Ishikawa (cell line): ENCODE data around the gene QTRT2.
A peak's percentile ranks its signal among the peaks of the same experiment; 100 is the strongest.

ENCODE experiments used
- CEBPB ChIP-seq: IDR thresholded peaks from 2 replicates; pipeline ENCODE4 v1.6.1; 2012
- CREB1 ChIP-seq: IDR thresholded peaks from 2 replicates; pipeline ENCODE4 v1.6.1; 2012; ENCODE audit warnings: low read depth
- EGR1 ChIP-seq: IDR thresholded peaks from 2 replicates; pipeline ENCODE4 v1.6.1; 2012
- EP300 ChIP-seq: IDR thresholded peaks from 2 replicates; pipeline ENCODE4 v1.6.1; 2012; ENCODE audit warnings: borderline replicate concordance
- FOXM1 ChIP-seq: IDR thresholded peaks from 2 replicates; pipeline ENCODE4 v1.6.1; 2012; ENCODE audit warnings: low read depth, borderline replicate concordance
- NFIC ChIP-seq: IDR thresholded peaks from 2 replicates; pipeline ENCODE4 v1.6.1; 2012
- RAD21 ChIP-seq: IDR thresholded peaks from 2 replicates; pipeline ENCODE4 v1.6.1; 2012; ENCODE audit warnings: low read depth
- TAF1 ChIP-seq: IDR thresholded peaks from 2 replicates; pipeline ENCODE4 v1.6.1; 2012; ENCODE audit warnings: low read depth, mild to moderate bottlenecking
- TCF12 ChIP-seq: IDR thresholded peaks from 2 replicates; pipeline ENCODE4 v1.6.1; 2012; ENCODE audit warnings: low read depth
- TEAD4 ChIP-seq: IDR thresholded peaks from 2 replicates; pipeline ENCODE4 v1.6.1; 2012
- YY1 ChIP-seq: IDR thresholded peaks from 2 replicates; pipeline ENCODE4 v1.6.1; 2012; ENCODE audit warnings: low read depth
- ZBTB7A ChIP-seq: IDR thresholded peaks from 2 replicates; pipeline ENCODE4 v1.6.1; 2012; ENCODE audit warnings: low read depth
- TF ChIP-seq, protein P1 (sequence below): IDR thresholded peaks from 2 replicates; pipeline ENCODE4 v1.6.1; 2012; ENCODE audit warnings: low read depth, mild to moderate bottlenecking
- TF ChIP-seq, protein P2 (sequence below): IDR thresholded peaks from 2 replicates; pipeline ENCODE4 v1.6.1; 2012
- TF ChIP-seq, protein P3 (sequence below): IDR thresholded peaks from 2 replicates; pipeline ENCODE4 v1.6.1; 2012

Gene QTRT2

DNA sequence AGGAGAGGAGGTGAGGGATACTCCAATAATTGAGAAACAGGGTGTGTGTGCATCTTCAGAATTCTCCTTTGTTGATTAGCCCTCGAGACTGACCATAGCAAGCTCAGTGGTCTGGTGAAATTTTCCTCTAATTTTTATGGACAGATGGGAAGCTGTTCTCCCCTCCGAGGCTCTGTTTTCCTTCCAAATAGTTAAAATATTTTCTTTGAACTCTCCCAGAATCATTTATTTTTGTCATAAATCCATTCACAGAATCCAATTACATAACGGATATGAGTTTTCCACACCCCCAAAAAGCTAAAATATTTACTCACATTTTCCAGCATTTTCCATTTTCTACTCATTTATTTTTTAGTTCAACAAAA is 36.5 kb downstream of the QTRT2 start:
- TF ChIP-seq EP300 (no peak), CREB1 (no peak)

DNA sequence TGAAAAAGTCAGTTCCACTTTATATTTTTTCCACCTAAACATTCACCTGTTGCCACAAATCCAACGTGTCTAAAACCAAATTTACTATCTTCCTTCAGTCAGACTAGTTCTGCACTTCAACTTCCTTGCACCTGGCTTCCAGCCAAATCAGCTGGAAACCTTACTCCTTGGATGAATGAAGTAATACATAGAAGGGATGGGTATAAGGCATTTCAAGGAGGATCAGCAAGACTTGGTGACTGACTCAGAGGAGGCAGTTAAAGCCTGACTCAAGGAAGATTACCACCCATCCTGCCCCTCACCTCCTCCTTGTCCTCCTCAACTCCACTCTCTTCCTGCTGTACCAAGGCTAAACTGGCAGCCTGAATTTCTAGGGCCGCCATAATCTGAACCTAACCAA is 37.1 kb downstream of the QTRT2 start:
- peak; percentile 83 for TF ChIP-seq NFIC
- TF ChIP-seq TCF12, result no peak

DNA sequence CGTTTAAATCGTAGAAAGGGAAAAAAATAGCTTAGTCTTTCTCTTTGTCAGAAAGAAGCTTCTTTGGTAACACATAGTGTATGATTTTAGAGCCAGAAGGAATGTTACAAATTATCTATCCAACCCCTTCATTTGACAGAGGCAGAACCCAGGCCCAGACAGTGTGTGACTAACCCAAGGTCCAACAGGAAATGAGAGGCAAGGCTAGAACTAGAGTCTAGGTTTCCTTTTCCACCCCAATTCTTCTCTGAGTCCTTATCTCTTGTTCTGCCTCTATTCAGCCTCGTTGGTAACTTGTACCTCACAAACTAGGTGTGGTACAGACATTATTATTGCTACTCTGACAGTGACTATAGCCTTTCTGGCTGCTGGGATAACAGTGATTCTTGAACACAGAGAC is 39.3 kb downstream of the QTRT2 start:
- TF ChIP-seq RAD21 (no peak), TCF12 (no peak), CREB1 (no peak)
- TF ChIP-seq, protein P1, sequence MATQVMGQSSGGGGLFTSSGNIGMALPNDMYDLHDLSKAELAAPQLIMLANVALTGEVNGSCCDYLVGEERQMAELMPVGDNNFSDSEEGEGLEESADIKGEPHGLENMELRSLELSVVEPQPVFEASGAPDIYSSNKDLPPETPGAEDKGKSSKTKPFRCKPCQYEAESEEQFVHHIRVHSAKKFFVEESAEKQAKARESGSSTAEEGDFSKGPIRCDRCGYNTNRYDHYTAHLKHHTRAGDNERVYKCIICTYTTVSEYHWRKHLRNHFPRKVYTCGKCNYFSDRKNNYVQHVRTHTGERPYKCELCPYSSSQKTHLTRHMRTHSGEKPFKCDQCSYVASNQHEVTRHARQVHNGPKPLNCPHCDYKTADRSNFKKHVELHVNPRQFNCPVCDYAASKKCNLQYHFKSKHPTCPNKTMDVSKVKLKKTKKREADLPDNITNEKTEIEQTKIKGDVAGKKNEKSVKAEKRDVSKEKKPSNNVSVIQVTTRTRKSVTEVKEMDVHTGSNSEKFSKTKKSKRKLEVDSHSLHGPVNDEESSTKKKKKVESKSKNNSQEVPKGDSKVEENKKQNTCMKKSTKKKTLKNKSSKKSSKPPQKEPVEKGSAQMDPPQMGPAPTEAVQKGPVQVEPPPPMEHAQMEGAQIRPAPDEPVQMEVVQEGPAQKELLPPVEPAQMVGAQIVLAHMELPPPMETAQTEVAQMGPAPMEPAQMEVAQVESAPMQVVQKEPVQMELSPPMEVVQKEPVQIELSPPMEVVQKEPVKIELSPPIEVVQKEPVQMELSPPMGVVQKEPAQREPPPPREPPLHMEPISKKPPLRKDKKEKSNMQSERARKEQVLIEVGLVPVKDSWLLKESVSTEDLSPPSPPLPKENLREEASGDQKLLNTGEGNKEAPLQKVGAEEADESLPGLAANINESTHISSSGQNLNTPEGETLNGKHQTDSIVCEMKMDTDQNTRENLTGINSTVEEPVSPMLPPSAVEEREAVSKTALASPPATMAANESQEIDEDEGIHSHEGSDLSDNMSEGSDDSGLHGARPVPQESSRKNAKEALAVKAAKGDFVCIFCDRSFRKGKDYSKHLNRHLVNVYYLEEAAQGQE, result no peak

DNA sequence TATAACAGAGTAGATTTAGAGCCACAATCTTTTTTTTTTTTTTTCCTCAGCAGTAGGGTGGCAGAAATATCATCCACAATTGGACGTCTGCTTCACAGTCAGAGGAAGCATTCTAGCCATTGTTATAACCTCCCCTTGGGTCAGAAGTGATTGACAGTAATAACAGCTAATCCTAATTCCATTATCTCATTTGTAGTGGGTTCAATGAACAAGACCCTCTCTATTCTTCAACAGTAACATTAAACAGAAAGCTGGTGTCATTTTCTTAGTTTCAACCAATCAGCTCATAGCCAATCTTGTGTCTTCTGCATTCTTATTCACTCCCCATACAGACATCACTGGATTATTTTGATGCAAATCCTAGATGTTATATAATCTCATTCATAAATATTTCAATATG is 44.6 kb downstream of the QTRT2 start:
- TF ChIP-seq EP300, result no peak
- TF ChIP-seq EGR1, result no peak
- TF ChIP-seq RAD21, result no peak
- TF ChIP-seq YY1, result no peak
- TF ChIP-seq, protein P2, sequence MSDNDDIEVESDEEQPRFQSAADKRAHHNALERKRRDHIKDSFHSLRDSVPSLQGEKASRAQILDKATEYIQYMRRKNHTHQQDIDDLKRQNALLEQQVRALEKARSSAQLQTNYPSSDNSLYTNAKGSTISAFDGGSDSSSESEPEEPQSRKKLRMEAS, result no peak

DNA sequence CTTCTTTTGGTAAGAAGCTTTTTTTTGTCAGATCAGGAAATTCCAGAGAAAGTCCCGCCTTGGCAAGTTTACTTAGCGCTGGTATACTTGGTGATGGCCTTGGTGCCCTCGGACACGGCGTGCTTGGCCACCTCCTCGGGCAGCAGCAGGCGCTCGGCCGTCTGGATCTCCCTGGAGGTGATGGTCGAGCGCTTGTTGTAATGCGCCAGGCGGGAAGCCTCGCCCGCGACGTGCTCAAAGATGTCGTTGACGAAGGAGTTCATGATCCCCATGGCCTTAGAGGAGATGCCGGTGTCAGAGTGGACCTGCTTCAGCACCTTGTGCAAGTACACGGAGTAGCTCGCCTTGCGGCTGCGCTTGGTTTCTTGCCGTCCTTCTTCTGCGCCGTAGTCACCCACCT is 46.6 kb downstream of the QTRT2 start:
- TF ChIP-seq TCF12, result no peak
- TF ChIP-seq, protein P2, result no peak
- no peak for TF ChIP-seq TAF1
- TF ChIP-seq CEBPB, result no peak
- no peak for TF ChIP-seq CREB1
- TF ChIP-seq TEAD4, result no peak
- TF ChIP-seq NFIC, result no peak
- no peak for TF ChIP-seq YY1
- TF ChIP-seq, protein P1, result no peak
- no peak for TF ChIP-seq ZBTB7A
- no peak for TF ChIP-seq RAD21
- no peak for TF ChIP-seq EGR1
- no peak for TF ChIP-seq EP300
- no peak for TF ChIP-seq FOXM1
- TF ChIP-seq, protein P3, sequence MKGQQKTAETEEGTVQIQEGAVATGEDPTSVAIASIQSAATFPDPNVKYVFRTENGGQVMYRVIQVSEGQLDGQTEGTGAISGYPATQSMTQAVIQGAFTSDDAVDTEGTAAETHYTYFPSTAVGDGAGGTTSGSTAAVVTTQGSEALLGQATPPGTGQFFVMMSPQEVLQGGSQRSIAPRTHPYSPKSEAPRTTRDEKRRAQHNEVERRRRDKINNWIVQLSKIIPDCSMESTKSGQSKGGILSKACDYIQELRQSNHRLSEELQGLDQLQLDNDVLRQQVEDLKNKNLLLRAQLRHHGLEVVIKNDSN, result no peak

DNA sequence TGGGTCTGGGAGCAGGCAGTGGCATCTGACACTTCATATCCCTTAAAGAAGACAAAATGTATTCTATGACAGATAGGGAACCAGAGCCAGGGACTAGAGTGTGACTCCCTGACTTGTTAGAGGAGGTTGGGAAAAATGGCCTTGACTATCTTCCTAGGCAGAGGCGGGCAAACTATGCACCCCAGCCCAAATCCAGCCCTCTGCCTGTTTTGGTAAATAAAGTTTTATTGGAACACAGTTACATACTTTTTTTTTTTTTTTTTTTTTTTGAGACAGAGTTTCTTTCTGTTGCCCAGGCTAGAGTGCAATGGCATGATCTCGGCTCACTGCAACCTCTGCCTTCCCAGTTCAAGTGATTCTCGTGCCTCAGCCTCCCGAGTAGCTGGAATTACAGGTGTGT is 47.3 kb downstream of the QTRT2 start:
- TF ChIP-seq ZBTB7A (no peak), YY1 (no peak), CREB1 (no peak), EP300 (no peak), TAF1 (no peak), NFIC (no peak), FOXM1 (no peak), CEBPB (no peak)
- TF ChIP-seq, protein P2, result no peak
- TF ChIP-seq, protein P1, result no peak
- TF ChIP-seq, protein P3, result no peak
